Transverse colon (tissue), 4 donors: ENCODE results near the gene MSL2.

Source experiments
- POLR2AphosphoS5 ChIP-seq, 3 donors: sonication (generic); formaldehyde crosslinking; IDR thresholded peaks; one replicate each; pipeline ENCODE4 v1.6.1; 2016; ENCODE audit warnings: antibody characterized with exemption in 3 of 3
- TF ChIP-seq, protein P1 (sequence below), 5 experiments: fragments of 200-600 bp in 3 of 5; fragments of 450-650 bp in 2 of 5; sonication (generic) in 3 of 5; IDR thresholded peaks; 1 replicate in 2 of 5; 2 replicates in 3 of 5; pipeline ENCODE4 v1.5.1; 2016 to 2017; ENCODE audit warnings: antibody characterized with exemption in 5 of 5, inconsistent platforms in 3 of 5, mild to moderate bottlenecking in 2 of 5, moderate library complexity in 1 of 5

DNA sequence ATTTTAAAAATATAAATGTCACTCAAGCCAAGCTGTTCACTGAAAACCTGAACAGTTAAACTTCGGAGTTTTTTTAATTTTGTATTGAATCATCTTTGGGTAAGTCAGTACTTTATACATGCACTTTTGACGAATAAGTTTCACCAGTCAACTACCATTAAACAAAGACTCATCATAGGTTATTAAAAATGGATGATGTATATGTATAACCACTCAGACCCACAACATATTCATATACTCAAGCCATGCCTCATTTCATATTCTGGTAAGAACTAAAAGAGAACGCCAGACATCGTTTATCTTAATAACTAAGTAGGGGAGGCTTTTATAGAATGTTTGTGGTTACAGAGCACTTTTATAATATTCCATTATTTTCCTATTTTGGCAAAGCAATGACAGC lies 18.3 kb downstream of the MSL2 start:
- no peak for TF ChIP-seq POLR2AphosphoS5 (IDR thresholded peaks at IDR 0.05)
- TF ChIP-seq, protein P1, sequence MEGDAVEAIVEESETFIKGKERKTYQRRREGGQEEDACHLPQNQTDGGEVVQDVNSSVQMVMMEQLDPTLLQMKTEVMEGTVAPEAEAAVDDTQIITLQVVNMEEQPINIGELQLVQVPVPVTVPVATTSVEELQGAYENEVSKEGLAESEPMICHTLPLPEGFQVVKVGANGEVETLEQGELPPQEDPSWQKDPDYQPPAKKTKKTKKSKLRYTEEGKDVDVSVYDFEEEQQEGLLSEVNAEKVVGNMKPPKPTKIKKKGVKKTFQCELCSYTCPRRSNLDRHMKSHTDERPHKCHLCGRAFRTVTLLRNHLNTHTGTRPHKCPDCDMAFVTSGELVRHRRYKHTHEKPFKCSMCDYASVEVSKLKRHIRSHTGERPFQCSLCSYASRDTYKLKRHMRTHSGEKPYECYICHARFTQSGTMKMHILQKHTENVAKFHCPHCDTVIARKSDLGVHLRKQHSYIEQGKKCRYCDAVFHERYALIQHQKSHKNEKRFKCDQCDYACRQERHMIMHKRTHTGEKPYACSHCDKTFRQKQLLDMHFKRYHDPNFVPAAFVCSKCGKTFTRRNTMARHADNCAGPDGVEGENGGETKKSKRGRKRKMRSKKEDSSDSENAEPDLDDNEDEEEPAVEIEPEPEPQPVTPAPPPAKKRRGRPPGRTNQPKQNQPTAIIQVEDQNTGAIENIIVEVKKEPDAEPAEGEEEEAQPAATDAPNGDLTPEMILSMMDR (IDR thresholded peaks at IDR 0.05) = no peak
